ENCODE data around the gene CARTPT. TPM values are rescaled to one million over a fixed set of nuclear protein-coding genes. Genes with fewer than 3 reads are reported as not detected.

CARTPT gene
- total RNA-seq, 2 experiments from 2014 or later = not detected

DNA sequence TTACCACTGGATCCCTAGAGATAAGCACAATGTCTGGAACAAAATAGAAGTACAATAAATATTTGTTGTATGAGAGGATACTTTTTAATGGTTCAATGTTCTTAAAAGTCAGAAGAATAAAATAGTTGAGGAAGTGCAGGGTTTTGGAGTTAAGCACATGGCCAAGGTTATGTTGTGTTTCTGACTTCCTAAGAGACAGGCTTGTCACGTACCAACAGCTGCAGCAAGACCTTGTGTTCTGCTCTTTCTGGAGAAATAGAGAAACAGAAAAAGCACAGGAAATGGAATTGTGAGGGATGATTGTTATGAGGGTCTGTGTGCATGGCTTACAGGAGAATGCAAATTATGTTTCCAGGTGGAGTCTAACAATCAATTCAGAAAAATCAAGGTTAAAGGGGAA is 12.9 kb downstream of the CARTPT start:
- TF ChIP-seq, protein P1, sequence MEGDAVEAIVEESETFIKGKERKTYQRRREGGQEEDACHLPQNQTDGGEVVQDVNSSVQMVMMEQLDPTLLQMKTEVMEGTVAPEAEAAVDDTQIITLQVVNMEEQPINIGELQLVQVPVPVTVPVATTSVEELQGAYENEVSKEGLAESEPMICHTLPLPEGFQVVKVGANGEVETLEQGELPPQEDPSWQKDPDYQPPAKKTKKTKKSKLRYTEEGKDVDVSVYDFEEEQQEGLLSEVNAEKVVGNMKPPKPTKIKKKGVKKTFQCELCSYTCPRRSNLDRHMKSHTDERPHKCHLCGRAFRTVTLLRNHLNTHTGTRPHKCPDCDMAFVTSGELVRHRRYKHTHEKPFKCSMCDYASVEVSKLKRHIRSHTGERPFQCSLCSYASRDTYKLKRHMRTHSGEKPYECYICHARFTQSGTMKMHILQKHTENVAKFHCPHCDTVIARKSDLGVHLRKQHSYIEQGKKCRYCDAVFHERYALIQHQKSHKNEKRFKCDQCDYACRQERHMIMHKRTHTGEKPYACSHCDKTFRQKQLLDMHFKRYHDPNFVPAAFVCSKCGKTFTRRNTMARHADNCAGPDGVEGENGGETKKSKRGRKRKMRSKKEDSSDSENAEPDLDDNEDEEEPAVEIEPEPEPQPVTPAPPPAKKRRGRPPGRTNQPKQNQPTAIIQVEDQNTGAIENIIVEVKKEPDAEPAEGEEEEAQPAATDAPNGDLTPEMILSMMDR (IDR thresholded peaks at IDR 0.05) = no peak
- H3K4me3 ChIP-seq (ENCODE audit: low read length) = no peak overlapping the region
- no peak for ATAC-seq (ENCODE audit: poor library complexity)
- DNase-seq = no peak
- H3K36me3 ChIP-seq (ENCODE audit: insufficient read depth, low read length) = no peaks in the 10 kb centered on the region
- H3K27ac Mint-ChIP-seq = no peak overlapping the region
- H3K4me1 Mint-ChIP-seq (ENCODE audit: low read depth) = no peaks in the 10 kb centered on the region
- POLR2A ChIA-PET = no interaction called here
- H3K9me3 Mint-ChIP-seq = no peaks in the 10 kb centered on the region
- H3K4me3 Mint-ChIP-seq = no peak overlapping the region
- H3K4me1 ChIP-seq (ENCODE audit: insufficient read depth, low read length) = no peaks in the 10 kb centered on the region
- H3K36me3 Mint-ChIP-seq (ENCODE audit: low read depth) = no peaks in the 10 kb centered on the region
- H3K9me3 ChIP-seq (ENCODE audit: control insufficient read depth in 1 of 2, insufficient read depth in 1 of 2, low read length in 2 of 2) = no peaks in the 10 kb centered on the region
- H3K27me3 Mint-ChIP-seq = peaks cover 37% of the 10 kb centered on the region
- H3K27ac ChIP-seq (ENCODE audit: low read depth in 1 of 2, low read length in 2 of 2) = no peak overlapping the region
- CTCF ChIA-PET = no interaction called here
- peaks cover 7 to 13% of the 10 kb centered on the region in 2 experiments for H3K27me3 ChIP-seq (ENCODE audit: control insufficient read depth in 1 of 2, insufficient read depth in 2 of 2, low read length in 2 of 2)
- intact Hi-C loops (cut with DNase I, micrococcal nuclease) = no loop called here

DNA sequence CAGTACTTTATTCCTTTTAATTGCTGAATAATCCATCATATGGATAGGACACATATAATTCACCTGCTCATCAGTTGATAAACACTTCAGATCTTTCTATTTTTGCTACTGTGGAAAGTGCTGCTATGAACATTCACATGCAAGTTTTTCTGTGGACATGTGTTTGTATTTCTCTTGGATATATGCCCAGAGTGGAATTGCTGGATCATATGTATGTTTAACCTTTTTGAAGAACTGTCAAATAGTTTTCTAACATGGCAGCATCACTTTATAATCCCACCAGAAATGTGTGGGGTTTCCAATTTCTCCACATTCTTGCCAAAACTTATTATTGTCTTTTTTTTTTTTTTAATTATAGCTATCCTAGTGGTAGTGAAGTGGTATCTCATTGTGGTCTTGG is 15.1 kb downstream of the CARTPT start:
- Histone ChIP-seq H3K27ac (ENCODE audit: low read depth in 1 of 2, low read length in 2 of 2) (no peak overlapping the region), H3K27me3 (ENCODE audit: control insufficient read depth in 1 of 2, insufficient read depth in 2 of 2, low read length in 2 of 2) (no peaks in the 10 kb centered on the region), H3K9me3 (ENCODE audit: control insufficient read depth in 1 of 2, insufficient read depth in 1 of 2, low read length in 2 of 2) (no peaks in the 10 kb centered on the region), H3K4me1 (ENCODE audit: insufficient read depth, low read length) (no peaks in the 10 kb centered on the region), H3K36me3 (ENCODE audit: insufficient read depth, low read length) (no peaks in the 10 kb centered on the region), H3K4me3 (ENCODE audit: low read length) (no peak overlapping the region)
- Mint-ChIP-seq H3K9me3 (no peaks in the 10 kb centered on the region), H3K36me3 (ENCODE audit: low read depth) (no peaks in the 10 kb centered on the region), H3K27ac (no peak overlapping the region), H3K4me1 (ENCODE audit: low read depth) (no peaks in the 10 kb centered on the region), H3K27me3 (peaks cover 36% of the 10 kb centered on the region), H3K4me3 (no peak overlapping the region)
- TF ChIP-seq, protein P1 (IDR thresholded peaks at IDR 0.05) = no peak
- intact Hi-C loops (cut with DNase I, micrococcal nuclease) = no loop called here
- ChIA-PET CTCF (no interaction called here), POLR2A (no interaction called here)
- ATAC-seq (ENCODE audit: poor library complexity) (no peak), DNase-seq (no peak)

GRCh38 chr5:71737931-71738539 is 19.0 kb downstream of the CARTPT start:
- no peaks in the 10 kb centered on the region for H3K4me1 ChIP-seq (ENCODE audit: insufficient read depth, low read length)
- Mint-ChIP-seq H3K9me3 (peaks cover 5% of the 10 kb centered on the region), H3K36me3 (ENCODE audit: low read depth) (no peaks in the 10 kb centered on the region), H3K4me1 (ENCODE audit: low read depth) (no peaks in the 10 kb centered on the region), H3K4me3 (no peak overlapping the region), H3K27me3 (peaks cover 40% of the 10 kb centered on the region), H3K27ac (no peak overlapping the region)
- no peak overlapping the region for H3K4me3 ChIP-seq (ENCODE audit: low read length)
- POLR2A ChIA-PET = no interaction called here
- no peaks in the 10 kb centered on the region for H3K27me3 ChIP-seq (ENCODE audit: control insufficient read depth in 1 of 2, insufficient read depth in 2 of 2, low read length in 2 of 2)
- ATAC-seq (ENCODE audit: poor library complexity) (no peak), DNase-seq (no peak)
- H3K9me3 ChIP-seq (ENCODE audit: control insufficient read depth in 1 of 2, insufficient read depth in 1 of 2, low read length in 2 of 2) = no peaks in the 10 kb centered on the region
- CTCF ChIA-PET = no interaction called here
- TF ChIP-seq, protein P1 (IDR thresholded peaks at IDR 0.05) = no peak
- no peaks in the 10 kb centered on the region for H3K36me3 ChIP-seq (ENCODE audit: insufficient read depth, low read length)
- no peak overlapping the region for H3K27ac ChIP-seq (ENCODE audit: low read depth in 1 of 2, low read length in 2 of 2)
- intact Hi-C loops (cut with DNase I, micrococcal nuclease) = no loop called here

All from CD4-positive, alpha-beta T cell (primary cell).